NCI-H345 (cell line): ENCODE results near the gene SKI.

Experiments
- DNase-seq: peaks from one replicate; lab custom pipeline; 2025; lab: John Stamatoyannopoulos, UW

The SKI gene

DNA sequence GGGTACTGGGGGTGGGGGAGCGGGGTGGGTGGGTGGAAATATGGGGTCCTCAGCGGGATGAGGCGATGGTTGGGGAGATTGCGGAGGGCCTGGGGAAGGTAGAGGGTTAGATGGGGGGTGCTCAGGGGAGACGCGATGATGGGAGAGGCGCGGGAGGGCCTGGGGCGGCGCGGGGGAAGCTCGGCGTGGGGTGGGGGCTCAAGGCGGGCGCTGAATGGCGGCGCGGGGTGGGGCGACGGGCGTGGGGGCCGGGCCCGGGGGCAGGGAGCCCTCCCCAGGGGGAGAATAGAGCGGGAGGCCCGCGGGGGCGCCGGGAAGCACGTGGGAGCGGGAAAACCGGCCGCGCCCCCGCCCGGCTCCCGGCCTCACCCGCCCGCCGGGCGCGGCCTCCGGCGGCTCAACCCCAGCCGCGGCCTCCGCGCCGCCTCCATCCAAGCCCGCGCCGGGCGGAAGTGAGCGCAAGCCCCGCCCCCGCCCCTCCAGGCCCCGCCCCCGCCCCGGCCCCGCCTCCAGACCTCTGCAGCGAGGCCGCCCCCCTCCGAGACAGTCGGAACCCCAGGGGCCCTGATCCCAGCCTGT is 33.7 kb upstream of the SKI start, which contains the start of gene FAAP20:
Gene FAAP20, minus strand, starts transcription at position 454 of the 579 bp plus-strand sequence. Its CDS starts 23 bp downstream, at position 431.
- DNase-seq, result peak; percentile 73

DNA sequence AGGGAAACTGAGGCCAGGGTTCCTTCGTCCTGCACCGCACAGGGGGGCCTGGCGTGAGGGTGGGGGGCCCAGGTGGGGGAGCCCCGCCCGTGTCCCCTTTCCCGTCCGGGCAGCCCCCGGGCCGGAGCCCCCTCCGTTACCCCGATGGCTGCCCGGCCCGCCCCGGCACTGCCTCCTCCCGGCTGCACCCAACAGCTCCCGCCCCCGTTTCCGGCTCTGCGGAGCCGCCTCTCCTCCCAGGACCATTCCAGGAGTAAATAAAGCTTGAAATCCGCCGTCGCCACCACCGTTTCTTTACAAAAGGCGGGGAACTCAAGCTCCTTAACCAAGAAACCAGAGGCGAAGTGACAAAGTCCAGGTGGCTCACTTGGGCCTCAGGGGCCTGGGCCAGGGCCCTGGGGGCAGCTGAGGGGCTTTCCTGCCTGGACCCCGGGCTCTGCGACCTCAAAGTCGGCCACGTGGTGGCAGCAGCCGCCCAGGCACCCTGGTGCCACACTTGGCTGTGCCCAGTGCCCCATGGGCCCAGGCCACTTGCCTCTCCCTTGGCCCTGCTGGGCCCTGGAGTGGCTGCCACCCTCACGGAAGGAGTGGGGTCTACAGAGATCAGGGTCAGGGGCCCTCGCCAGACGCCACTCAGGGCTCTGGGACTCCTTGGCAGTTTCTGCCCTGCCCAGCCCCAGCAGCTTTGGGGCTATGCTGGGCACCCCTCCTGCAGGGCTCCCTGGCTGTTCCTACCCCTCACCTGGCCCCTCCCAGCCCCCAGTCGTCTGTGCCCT is 33.0 kb upstream of the SKI start:
- peak; percentile 85 for DNase-seq

DNA sequence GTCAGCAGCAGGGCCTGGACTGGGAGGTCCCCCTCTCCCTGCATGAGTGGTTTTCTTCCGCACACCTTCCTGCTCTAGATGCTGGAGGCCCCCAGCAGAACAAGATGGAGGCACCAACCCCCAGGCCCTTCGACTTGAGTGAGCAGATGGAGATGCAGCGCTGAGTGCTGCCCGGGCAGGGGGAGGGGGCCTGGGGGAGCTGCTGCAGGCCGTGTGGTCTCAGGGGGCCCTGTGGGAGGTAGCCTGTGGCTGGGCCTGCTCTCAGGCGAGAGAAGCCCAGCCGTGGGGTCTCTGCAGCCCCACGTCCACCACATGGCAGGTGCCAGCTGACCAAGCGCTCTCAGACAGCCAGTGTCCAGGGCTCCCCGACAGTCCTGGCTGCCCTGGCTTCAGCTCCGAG is 32.3 kb upstream of the SKI start:
- DNase-seq, result no peak

DNA sequence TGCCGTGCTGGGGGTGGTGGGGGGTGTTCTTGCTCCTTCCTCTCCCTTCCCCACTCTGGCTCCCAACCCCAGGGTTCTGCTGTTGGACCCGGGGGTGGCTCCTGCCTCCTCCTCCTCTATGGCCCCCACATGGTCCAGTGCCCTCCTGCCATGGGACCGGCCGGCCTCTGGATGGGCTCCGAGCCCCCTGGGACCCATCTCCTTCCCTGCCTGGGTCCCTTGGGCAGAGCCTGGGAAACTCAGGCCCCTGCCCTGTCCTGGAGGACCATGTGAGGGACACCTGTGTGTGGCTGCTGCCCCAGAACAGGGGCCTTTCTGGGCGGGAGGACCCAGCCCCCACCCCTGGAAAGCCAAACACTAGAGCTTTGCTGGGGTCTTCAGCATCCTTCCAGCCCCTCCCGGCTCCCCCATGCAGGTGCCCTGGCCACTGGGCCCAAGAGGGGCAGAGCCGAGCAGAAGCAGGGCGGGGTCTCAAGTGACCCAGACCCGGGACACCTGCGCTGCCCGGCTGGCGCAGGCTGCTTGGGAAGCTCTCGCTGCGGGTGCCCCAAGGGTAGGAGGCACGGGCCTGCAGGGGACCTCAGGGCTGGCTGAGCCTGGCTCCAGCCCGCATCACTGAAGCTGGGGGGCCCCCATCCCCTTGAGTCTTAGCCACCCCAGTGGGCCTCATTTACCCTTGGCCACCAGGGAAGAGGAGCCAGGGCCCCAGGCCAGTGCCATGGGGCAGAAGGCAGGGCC is 31.0 kb upstream of the SKI start:
- no peak for DNase-seq

DNA sequence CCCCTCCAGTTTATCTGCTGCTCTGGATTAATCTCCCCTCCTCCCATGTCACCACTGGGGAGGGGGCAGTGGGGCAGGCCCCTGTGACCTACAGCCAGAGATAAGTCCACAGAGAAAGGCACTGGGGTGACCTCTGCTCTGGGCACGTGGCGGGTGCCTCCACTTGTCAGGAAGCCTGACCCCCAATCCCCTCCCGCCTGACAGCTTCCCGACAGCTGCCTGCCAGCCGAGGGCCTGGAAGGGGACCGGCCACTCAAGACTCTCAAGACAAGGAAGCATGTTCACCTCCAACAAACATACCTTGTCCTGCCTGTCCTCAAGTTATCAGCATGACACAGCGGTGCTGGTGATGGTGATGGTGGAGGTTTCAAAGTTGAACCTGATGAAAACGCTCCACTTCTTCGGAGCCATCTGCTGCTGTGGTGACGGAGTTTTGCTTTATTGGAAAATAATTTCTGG is 30.4 kb upstream of the SKI start:
- DNase-seq, result no peak

DNA sequence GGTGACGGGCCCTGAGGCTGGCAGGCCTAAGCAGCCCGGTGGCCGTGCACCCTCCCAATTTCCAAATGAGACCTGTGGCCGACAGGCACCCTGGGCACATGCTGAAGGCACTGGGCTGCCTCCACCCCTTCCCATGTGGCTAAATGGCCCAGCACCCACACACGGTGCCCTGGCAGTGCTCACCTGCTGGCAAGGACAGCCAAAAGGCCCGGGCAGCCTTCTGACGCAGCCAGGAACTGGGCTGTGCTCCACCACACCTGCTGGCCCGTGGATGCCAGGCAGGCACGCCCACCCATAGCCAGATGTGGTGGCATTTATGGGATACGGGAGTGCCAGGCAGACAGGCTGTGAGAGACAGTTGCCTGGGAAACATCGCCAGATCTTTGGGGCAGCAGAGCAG is 29.5 kb upstream of the SKI start:
- DNase-seq, result no peak

DNA sequence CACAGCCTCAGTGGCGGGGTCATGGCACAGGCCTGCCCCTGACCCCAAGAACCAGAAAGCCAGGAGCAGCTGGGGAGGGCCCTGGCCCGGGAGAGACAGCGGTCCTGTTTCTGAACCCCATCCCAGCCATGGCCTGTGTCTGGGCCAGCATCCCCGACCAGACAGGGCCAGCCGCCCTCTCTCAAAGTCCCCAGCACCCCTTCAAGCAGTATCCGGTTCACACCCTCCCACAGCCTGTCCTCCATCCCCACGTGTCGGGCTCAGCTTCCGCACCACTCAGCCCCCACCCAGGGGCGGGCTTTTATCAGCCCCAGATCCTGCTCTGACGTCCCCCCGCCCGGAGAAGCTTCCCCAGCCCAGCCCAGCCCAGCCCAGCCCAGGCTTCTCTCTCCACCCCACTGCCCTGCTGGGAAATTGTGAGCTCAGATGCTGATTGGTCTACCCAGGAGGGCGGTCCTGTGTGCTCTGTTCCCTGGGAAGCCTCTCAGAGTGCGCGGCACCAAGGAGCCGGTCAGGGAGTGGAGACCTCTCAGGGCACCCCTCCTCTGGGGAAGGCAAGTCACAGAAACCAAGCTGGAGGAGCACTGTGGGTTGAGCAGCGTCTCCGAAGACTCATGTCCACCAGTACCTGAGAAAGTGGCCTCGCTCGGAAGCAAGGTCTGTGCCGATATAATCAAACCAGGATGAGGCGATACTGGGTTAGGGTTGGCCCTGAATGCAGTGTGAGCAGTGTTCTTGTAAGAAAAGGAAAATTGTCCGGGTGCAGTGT is 28.9 kb upstream of the SKI start:
- DNase-seq, result no peak

DNA sequence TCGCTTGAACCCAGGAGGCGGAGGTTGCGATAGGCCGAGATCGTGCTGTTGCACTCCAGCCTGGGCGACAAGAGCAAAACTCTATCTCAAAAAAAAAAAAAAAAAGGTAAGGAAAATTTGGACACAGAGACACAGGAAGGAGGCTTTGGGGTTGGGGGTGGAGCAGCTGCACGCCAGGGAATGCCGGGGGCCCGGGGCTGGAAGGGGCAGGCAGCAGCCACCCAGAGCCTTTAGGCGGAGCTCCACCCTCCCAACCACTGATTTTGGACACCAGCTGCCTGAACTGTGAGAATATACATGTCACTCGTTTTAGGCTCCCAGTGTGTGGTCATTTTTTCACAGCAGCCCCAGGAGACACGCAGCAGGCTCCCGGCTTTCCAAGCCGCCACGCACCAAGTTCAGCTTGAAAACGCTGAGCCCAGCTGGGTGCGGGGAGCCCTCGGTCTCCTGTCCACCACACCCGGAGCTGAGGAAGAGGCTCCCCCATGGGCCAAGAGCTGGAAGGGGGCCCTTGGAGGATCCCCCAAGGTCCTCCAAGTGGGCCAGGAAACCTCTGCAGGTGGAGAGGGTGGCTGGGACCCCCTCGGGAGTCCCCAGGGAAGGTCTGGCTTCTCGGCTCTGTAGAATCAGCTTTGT is 27.7 kb upstream of the SKI start:
- no peak for DNase-seq

DNA sequence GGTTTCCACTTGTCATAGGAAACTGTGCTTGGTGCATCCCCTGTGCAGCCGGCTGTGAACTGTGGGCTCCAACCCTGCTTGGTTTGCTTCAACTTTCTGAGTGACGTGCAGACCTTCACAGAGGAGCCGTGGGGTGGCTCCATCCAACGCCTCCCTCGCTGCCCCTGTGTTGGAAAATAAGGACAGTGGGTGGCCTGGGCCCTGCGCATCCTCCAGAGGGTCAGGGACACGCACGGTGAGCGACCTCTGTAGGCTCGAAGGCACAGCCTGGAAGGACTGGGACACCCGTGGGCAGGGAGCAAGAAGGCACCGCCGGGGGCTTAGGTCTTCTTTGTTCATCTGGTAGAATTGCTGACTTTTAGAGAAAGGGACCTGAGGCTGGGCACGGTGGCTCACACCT is 27.1 kb upstream of the SKI start:
- no peak for DNase-seq

DNA sequence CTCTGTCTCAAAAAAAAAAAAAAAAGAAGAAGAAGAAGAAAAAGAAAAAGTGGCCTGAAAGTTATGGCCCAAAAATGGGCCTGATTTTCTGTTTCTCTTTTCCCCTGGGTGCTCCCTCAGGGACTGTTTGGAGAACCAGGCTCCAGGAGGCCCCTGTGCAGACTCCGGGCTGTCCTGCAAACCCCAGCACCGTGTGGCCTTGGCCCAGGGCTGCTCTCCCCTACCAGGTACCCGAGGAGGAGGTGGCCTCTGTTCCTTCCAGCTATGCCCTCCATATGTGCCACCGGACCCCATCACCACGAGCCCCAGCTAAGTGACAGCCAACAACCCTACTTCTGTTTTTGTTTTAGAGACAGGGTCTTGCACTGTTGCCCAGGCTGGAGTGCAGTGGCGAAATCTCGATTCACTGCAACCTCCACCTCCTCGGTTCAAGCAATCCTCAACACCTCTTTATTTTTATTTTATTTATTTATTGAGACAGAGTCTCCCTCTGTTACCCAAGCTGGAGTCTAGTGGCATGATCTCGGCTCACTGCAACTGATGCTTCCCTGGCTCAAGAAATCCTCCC is 26.0 kb upstream of the SKI start:
- DNase-seq, result no peak

DNA sequence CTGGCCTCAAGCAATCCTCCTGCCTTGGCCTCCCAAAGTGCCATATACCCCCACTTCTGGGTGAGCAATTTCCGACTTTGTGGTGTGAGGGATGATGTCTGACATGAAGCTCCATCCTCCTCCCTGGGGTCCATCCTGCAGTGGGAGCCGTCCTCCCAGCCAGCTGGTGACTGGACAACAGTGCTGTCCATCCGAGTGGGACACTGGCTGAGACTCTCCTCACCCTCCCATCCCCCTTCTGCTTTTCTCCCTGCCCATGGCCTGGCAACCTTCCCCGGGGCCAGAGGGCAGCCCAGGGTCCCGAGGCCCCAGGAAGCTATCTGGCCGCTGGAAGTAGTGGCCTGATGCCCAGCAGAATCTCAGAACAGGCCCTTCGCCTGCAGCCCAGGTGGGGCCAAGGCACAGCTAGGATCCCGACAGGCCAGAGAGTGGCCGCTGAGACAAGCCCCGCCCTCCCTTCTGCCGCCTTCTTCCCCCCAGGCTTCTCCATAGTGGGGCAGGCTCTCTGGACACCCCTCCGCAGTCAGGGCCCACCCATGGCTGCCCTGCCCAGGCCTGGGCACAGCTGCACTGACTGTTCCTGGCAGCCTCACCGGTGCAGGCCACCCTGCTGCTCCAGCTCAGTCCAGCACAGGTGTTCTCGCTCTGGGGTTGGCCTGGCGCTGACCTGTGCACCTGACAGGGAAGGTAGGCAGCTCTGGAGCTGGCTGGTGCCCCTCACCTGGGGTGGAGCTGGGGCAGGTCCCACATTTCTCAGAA is 25.1 kb upstream of the SKI start:
- no peak for DNase-seq

DNA sequence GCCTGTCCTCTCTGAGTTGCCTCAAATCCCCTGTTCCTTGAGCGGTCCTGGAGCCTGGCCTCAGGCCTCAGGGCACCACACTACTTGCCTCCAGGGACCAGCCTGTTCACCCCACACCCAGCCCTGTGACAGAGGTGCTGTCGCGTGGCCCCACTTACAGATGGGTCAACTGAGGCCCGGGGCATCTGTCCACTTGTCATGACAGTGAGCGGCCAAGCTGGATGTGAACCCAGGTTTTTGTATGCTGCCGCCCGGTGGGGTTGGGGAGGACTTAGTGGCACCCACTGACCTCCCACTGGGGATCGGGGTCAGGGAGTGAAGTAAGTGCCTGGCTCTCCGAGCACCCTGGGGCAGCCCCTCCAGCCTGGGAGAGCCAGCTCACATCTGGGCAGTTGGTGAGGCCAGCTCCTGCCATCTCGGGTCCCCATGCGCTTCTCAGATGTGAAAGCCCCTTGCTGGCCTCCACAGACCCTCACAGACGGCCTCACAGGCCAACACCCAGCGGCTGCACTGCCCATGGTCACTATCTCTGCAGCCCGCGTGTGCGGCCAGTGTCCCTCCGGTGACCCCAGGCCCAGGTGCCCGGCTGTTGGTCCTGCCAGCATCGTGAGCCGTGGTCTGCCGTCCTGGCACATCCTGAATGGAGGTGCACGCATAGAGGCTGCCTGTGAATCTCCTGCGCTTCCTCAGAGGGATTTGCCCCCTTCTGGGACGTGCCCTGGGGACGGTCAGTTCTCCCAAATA is 24.3 kb upstream of the SKI start:
- no peak for DNase-seq

DNA sequence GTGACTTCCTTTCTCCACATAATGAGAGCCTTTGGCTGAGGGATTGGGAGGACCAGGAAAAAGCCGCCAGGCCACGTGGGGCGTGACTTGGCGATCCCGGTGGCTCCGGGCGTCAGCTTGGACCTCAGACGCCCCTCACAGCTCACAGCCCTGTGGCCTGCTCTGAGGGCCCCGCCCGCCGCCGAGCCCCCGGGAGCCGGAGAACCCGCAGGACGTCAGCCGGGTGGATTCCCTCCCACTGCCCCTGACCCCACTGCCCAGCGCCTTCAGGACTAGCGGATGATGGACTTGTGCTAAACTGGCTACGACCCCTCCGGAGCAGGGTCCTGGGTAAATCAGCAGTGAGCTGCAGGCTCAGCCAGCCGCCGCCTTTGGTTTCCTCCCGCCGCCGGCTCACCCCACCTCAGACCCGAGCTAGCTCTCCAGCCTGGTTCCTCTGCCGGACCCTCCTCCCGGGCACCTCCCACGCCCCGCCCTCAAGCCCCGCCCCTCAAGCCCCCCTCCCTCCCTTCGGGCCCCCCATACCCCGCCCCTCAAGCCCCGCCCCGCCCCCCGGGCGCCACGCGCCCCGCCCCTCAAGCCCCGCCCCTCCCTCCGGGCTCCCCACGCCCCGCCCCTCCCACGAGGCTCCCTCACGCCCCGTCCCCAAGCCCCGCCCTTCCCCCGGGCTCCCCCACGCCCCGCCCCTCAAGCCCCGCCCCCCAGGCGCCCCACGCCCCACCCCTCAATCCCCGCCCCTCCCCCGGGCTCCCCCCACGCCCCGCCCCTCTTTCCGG is 23.5 kb upstream of the SKI start:
- no peak for DNase-seq

DNA sequence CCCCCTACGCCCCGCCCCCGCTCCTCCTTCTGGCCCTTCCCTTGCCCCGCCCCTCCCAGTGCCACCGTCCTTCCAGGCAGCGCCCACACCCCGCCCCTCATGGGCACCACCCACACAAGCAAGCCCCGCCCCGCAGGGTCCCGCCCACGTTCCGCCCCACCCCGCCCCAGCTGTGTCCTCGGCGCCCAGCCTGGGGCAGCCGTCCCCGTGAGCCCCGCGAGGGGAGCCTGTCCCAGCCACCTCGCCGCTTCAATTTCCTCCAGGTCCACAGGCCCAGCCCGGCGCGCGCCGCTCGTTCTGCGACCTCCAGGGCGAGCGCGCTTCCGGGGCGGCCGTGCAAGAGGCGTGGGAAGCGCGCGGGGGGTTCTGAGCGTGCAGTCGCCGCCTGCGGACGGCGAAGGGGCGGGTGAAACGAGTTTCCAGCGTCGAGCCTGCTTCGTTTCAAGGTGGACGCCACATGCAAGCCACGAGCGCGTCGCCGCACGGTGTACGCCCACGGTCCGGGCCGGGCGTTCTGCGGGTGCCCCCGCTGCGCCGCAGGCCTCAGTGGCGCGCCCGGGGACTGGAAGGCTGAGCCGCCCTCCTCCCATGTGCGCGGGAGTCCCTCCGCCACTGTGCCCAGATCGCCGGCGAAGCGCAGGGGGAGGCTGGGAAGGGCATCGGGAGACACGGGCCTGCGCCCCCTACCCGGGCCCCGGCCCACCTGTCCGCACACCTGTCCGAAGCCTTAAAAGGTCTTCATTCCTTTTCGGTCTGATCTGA is 22.7 kb upstream of the SKI start:
- DNase-seq, result peak; percentile 87

DNA sequence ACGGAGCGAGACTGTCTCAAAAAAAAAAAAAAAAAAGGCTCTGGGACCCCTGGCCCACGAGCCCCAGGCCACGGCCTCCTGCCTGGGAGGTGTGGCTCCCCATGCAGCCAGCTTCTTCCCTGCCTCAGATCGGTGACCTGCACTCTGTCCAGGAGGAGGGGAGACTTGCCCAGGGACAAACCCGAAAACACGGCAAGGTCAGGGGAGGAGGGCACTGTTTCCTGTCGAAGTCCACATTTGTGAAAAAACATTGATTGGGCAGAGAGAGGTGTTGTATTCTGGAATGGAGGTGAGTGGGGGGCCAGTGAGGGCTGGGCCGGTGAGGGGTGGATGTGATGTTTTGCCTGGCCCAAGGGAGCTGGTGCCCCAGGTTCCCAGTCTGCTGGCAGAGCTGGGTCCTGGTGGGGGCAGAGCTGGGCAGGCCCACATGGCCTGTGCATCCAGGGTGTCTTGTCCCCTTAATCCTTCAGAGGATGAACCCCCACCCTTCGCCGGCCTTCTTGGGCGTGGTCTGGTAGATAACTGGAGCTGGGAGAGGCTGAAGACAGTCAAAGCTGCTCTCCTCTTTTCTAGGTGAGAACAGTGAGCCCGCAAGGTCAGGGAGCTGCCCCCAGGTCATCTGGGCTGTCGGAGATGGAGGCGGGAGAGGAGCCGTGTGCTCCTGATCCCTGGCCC is 21.2 kb upstream of the SKI start:
- DNase-seq, result no peak

DNA sequence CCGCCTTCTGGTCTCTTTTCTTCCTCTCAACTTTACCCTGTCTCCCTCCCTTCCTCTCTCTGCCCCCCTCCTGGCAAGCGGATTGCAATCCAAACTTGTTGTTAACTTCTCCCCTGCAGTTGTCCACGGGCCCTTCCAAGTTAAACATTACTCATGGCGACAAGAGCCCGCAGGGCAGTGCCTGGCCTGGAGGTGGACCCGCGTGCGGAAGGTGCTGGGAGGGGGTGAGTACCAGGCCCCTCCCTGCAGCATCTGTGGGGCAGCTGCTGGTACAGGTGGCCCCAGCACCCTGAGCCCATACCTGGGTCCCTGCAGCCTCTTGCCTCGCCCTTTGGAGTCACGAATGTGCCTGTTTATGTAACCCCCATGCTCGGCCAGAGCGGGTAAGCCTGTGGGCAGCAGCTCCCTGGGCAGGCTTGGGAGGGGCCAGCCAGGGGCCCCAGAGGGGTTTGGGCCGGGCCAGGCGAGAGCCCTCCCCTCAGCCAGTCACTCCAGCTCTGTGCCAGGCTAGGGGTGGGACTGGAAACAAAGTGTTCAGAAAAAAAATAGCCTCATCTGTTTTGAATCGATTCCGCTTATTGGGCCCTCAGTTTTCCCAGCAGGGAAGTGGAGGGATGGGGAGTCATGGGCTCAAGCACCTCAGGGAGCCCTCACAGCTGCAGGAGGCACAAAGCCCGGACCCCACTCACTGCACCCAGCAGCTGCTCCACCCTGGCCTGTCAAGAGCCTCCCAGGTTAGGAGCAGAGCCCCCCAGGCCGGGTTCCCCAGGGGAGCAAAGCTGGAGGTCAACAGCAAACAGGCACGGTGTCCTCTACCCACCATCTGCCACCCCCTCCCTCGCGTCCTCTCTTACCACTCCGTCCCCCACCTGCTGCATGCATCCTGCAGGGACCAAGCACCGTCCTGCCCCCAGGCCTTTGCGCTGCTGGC is 19.5 kb upstream of the SKI start:
- DNase-seq, result no peak
